ENCODE measurements around the gene NXPH3. TPM values are rescaled to one million over a fixed set of nuclear protein-coding genes. Genes with fewer than 3 reads are reported as not detected.

Gene NXPH3
- total and polyA plus RNA-seq, 9 of the 15 experiments (the other 6 are each of a cell fraction or from before 2014, with no cell fraction given): 0.04 to 0.27 (median 0.07) TPM; not detected in 2

GRCh38 chr17:49613182-49613800 lies 37.6 kb downstream of the NXPH3 start:
- H4K20me1 ChIP-seq (replicated peaks; ENCODE audit: control insufficient read depth, insufficient read depth, low read length): no peaks in the 10 kb centered on the region
- H3K9me3 ChIP-seq (replicated peaks; ENCODE audit: control insufficient read depth, insufficient read depth, low read depth, low read length): no peaks in the 10 kb centered on the region
- no peak overlapping the region for H3K4me2 ChIP-seq (ENCODE audit: insufficient read depth, low read length)
- FAIRE-seq (no peak), DNase-seq (ENCODE audit: extremely low read depth in 1 of 4, low spot score in 3 of 4) (no peak), ATAC-seq (no peak)
- no peak overlapping the region for H3K9ac ChIP-seq (ENCODE audit: insufficient read depth in 1 of 2, low read depth in 2 of 2, low read length in 2 of 2)
- H3K79me2 ChIP-seq (ENCODE audit: control insufficient read depth, insufficient read depth, low read length): no peaks in the 10 kb centered on the region
- POLR2A ChIA-PET: interaction anchor here (0.7 to 1.4 kb wide), 4 partner anchors 9 to 24 kb away, joined by 3 to 5 read pairs (median 3); no protein-coding TSS in a partner anchor
- H3K4me1 ChIP-seq (replicated peaks in 1 of 2; ENCODE audit: control insufficient read depth in 2 of 2, insufficient read depth in 2 of 2, low read length in 2 of 2): no peaks in the 10 kb centered on the region
- H2AFZ ChIP-seq (ENCODE audit: low read depth, low read length): no peak overlapping the region
- H3K36me3 ChIP-seq (ENCODE audit: control insufficient read depth, insufficient read depth, low read length): peaks cover 75% of the 10 kb centered on the region
- no peaks in the 10 kb centered on the region for H3K9me1 ChIP-seq (ENCODE audit: control insufficient read depth, insufficient read depth, low read length)
- TF ChIP-seq ZNF124 (CRISPR knock-in tag; IDR thresholded peaks at IDR 0.05): no peak
- TF ChIP-seq ETS1 (conservative IDR thresholded peaks at IDR 0.05; ENCODE audit: control insufficient read depth, low read depth, low read length): no peak
- TF ChIP-seq POLR2A (conservative IDR thresholded peaks at IDR 0.05): no peak
- no peak for TF ChIP-seq ZSCAN29 (IDR thresholded peaks at IDR 0.05)
- BruUV-seq (replicated peaks): no TSS peak
- no peaks in the 10 kb centered on the region for H3K27me3 ChIP-seq (ENCODE audit: control insufficient read depth in 2 of 2, insufficient read depth in 2 of 2, low read length in 2 of 2)
- intact Hi-C loops (cut with micrococcal nuclease): no loop called here
- CTCF ChIA-PET (ENCODE audit: low intra/inter-chr PET ratio): no interaction called here
- H3K4me3 ChIP-seq: no peak overlapping the region
- WGBS (ENCODE audit: insufficient coverage, low coverage, missing lambda C conversion rate): 100% methylated on average over 1 of the region's 1 CpG
- no peak overlapping the region for H3K27ac ChIP-seq (ENCODE audit: extremely low read depth, low read depth, low read length)
- in situ Hi-C loops (cut with MboI): no loop called here

DNA sequence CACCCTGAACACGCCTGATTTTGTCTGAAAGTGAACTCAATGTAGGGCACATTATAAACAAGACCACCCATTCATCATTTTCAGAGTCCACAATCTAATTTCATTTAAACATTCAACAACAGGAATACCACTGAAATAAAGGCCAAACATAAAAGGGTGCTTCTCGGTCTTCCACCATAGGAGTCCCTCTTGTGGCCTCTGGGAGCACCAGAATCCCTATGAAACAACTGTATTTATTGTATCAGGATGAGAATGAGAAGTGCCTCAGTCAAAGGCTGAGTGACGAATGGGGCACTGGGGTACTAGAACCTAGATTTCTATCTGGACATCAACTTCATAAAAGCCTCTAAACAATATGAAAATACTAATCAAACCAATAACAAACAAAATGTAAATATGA lies 40.4 kb downstream of the NXPH3 start:
- ATAC-seq: peak; percentile 65; the same call in 2 of the 3 replicates
- Histone ChIP-seq H3K9me3 (replicated peaks; ENCODE audit: control insufficient read depth, insufficient read depth, low read depth, low read length) (no peaks in the 10 kb centered on the region), H3K27me3 (ENCODE audit: control insufficient read depth in 2 of 2, insufficient read depth in 2 of 2, low read length in 2 of 2) (no peaks in the 10 kb centered on the region), H4K20me1 (replicated peaks; ENCODE audit: control insufficient read depth, insufficient read depth, low read length) (no peaks in the 10 kb centered on the region), H3K36me3 (ENCODE audit: control insufficient read depth, insufficient read depth, low read length) (peaks cover 73% of the 10 kb centered on the region), H3K4me1 (replicated peaks in 1 of 2; ENCODE audit: control insufficient read depth in 2 of 2, insufficient read depth in 2 of 2, low read length in 2 of 2) (peaks cover 0 to 6% of the 10 kb centered on the region in 2 experiments; a peak in 1 of 5 replicates), H3K4me3 (no peak overlapping the region), H3K9me1 (ENCODE audit: control insufficient read depth, insufficient read depth, low read length) (no peaks in the 10 kb centered on the region), H3K79me2 (ENCODE audit: control insufficient read depth, insufficient read depth, low read length) (no peaks in the 10 kb centered on the region), H2AFZ (ENCODE audit: low read depth, low read length) (no peak overlapping the region), H3K9ac (ENCODE audit: insufficient read depth in 1 of 2, low read depth in 2 of 2, low read length in 2 of 2) (no peak overlapping the region), H3K4me2 (ENCODE audit: insufficient read depth, low read length) (no peak overlapping the region), H3K27ac (ENCODE audit: extremely low read depth, low read depth, low read length) (no peak overlapping the region)
- FAIRE-seq: no peak
- ChIA-PET CTCF (ENCODE audit: low intra/inter-chr PET ratio) (no interaction called here), POLR2A (interaction anchor here (0.8 to 1.0 kb wide), 2 partner anchors 12 to 34 kb away, joined by 3 read pairs; no protein-coding TSS in a partner anchor)
- DNase-seq (ENCODE audit: extremely low read depth in 1 of 4, low spot score in 3 of 4): peak; percentile 7 to 32 (median 22)
- 67% methylated on average over 3 of the region's 3 CpGs for WGBS (ENCODE audit: insufficient coverage, low coverage, missing lambda C conversion rate)
- in situ Hi-C loops (cut with MboI): no loop called here
- intact Hi-C loops (cut with micrococcal nuclease): loop anchor here (2.0 kb wide), 1 partner anchor 65 kb away; no protein-coding TSS in a partner anchor
- BruUV-seq (replicated peaks): no TSS peak
- TF ChIP-seq ZNF696 (CRISPR knock-in tag; conservative IDR thresholded peaks at IDR 0.05) (no peak), NFRKB (IDR thresholded peaks at IDR 0.05; ENCODE audit: low read depth) (no peak), POLR2AphosphoS2 (IDR thresholded peaks at IDR 0.05; ENCODE audit: low read length) (no peak), CHAMP1 (IDR thresholded peaks at IDR 0.05) (no peak), HMG20A (CRISPR knock-in tag; conservative IDR thresholded peaks at IDR 0.05) (no peak), ELF1 (tag; IDR thresholded peaks at IDR 0.05) (no peak), ZNF785 (CRISPR knock-in tag; IDR thresholded peaks at IDR 0.05) (no peak), FOXO4 (CRISPR knock-in tag; IDR thresholded peaks at IDR 0.05) (no peak)

Data from K562 (cell line).